ENCODE measurements around the gene CCDC7.

- TF ChIP-seq CTCF (IDR thresholded peaks at IDR 0.05): no peak
- TF ChIP-seq POLR2A (IDR thresholded peaks at IDR 0.05): no peak
Measured at GRCh38 chr10:32911285-32912016, 465.5 kb downstream of the CCDC7 start.
